NCI-H2029 (cell line): ENCODE data around the gene CALB2.

Source experiments
- DNase-seq: peaks from one replicate; lab custom pipeline; 2025; lab: John Stamatoyannopoulos, UW

The CALB2 gene

GRCh38 chr16:71426069-71426879 is 67.8 kb downstream of the CALB2 start:
- DNase-seq: no peak

GRCh38 chr16:71426880-71427615 is 68.5 kb downstream of the CALB2 start:
- DNase-seq: no peak

- no peak for DNase-seq
Measured at GRCh38 chr16:71428385-71428784, 69.9 kb downstream of the CALB2 start.

GRCh38 chr16:71428883-71429282 is 70.4 kb downstream of the CALB2 start:
- no peak for DNase-seq

- no peak for DNase-seq
Measured at GRCh38 chr16:71429581-71429980, 71.1 kb downstream of the CALB2 start.

GRCh38 chr16:71430744-71431143 is 72.2 kb downstream of the CALB2 start:
- no peak for DNase-seq

- no peak for DNase-seq
Measured at GRCh38 chr16:71431176-71431575, 72.7 kb downstream of the CALB2 start.

- no peak for DNase-seq
Measured at GRCh38 chr16:71431991-71432390, 73.5 kb downstream of the CALB2 start.

- no peak for DNase-seq
Measured at GRCh38 chr16:71432906-71433305, 74.4 kb downstream of the CALB2 start.

GRCh38 chr16:71436473-71436872 is 78.0 kb downstream of the CALB2 start:
- DNase-seq: no peak

GRCh38 chr16:71439523-71439922 is 81.0 kb downstream of the CALB2 start:
- no peak for DNase-seq
